GM21825 (cell line): ENCODE measurements around the gene HTR2B.
"Not testable (repeated sequence)": the region's sequence is repeated elsewhere in the genome, so short reads cannot be mapped to it uniquely, and the experiment has no call there.

Experiments
- ATAC-seq: cut with Tn5 transposase; IDR thresholded peaks from one replicate; pipeline ENCODE4 v1.9.1; 2021; ENCODE audit warnings: mild to moderate bottlenecking, moderate library complexity; ENCODE audit not compliant: unreplicated experiment

The HTR2B gene

GRCh38 chr2:231099918-231100317, 24.9 kb downstream of the HTR2B start:
- ATAC-seq = no peak

- ATAC-seq = no peak
These were observed 30.0 kb downstream of the HTR2B start for GRCh38 chr2:231094736-231095346.

- ATAC-seq = no peak
These were observed 30.9 kb downstream of the HTR2B start for GRCh38 chr2:231093933-231094332.

- no peak for ATAC-seq
These were observed 36.1 kb downstream of the HTR2B start for GRCh38 chr2:231088754-231089153.

GRCh38 chr2:231084565-231084964, 40.3 kb downstream of the HTR2B start:
- ATAC-seq = no peak

- ATAC-seq = no peak
These were observed 55.3 kb downstream of the HTR2B start for GRCh38 chr2:231069379-231070054.

GRCh38 chr2:231068525-231069222, 56.2 kb downstream of the HTR2B start:
- ATAC-seq = no peak

GRCh38 chr2:231067531-231067930, 57.3 kb downstream of the HTR2B start:
- not testable (repeated sequence) for ATAC-seq

GRCh38 chr2:231065966-231066365, 58.9 kb downstream of the HTR2B start:
- no peak for ATAC-seq

- ATAC-seq = no peak
These were observed 61.5 kb downstream of the HTR2B start for GRCh38 chr2:231063347-231063746.

GRCh38 chr2:231062776-231063175, 62.1 kb downstream of the HTR2B start:
- ATAC-seq = no peak

GRCh38 chr2:231059756-231060155, 65.1 kb downstream of the HTR2B start:
- no peak for ATAC-seq

- no peak for ATAC-seq
These were observed 65.9 kb downstream of the HTR2B start for GRCh38 chr2:231058761-231059550.
